ENCODE data around the gene RIMBP3C.
A peak's percentile ranks its signal among the peaks of the same experiment; 100 is the strongest.
"Not testable (repeated sequence)": the region's sequence is repeated elsewhere in the genome, so short reads cannot be mapped to it uniquely, and the experiment has no call there.

Gene RIMBP3C, protein sequence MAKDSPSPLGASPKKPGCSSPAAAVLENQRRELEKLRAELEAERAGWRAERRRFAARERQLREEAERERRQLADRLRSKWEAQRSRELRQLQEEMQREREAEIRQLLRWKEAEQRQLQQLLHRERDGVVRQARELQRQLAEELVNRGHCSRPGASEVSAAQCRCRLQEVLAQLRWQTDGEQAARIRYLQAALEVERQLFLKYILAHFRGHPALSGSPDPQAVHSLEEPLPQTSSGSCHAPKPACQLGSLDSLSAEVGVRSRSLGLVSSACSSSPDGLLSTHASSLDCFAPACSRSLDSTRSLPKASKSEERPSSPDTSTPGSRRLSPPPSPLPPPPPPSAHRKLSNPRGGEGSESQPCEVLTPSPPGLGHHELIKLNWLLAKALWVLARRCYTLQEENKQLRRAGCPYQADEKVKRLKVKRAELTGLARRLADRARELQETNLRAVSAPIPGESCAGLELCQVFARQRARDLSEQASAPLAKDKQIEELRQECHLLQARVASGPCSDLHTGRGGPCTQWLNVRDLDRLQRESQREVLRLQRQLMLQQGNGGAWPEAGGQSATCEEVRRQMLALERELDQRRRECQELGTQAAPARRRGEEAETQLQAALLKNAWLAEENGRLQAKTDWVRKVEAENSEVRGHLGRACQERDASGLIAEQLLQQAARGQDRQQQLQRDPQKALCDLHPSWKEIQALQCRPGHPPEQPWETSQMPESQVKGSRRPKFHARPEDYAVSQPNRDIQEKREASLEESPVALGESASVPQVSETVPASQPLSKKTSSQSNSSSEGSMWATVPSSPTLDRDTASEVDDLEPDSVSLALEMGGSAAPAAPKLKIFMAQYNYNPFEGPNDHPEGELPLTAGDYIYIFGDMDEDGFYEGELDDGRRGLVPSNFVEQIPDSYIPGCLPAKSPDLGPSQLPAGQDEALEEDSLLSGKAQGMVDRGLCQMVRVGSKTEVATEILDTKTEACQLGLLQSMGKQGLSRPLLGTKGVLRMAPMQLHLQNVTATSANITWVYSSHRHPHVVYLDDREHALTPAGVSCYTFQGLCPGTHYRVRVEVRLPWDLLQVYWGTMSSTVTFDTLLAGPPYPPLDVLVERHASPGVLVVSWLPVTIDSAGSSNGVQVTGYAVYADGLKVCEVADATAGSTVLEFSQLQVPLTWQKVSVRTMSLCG (N-terminal part only)

DNA sequence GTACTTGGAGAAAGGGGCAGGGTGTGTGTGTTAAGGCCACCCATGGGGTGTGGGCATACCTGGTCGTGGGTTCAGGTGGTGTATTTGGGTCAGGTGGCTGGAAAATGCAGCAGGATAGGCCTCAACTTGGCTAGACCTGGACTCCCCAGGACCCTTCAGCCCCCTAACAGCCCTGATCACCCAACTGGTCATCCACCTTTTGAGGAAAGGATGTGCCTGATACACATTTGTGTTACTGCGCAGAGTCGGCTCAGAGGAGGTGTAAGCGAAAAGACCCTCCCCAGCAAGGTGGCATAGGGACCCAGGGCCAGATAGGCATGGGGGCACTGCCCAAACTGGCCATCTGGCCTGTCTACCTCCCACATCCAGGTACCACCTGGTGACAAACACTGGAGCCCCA is at the start of gene RIMBP3C:
TSS of gene RIMBP3C (minus strand) at position 101 of the 400 bp plus-strand sequence. CDS start 485 bp downstream, outside the sequence.
- DNase-seq (ENCODE audit: low spot score): not testable (repeated sequence)

DNA sequence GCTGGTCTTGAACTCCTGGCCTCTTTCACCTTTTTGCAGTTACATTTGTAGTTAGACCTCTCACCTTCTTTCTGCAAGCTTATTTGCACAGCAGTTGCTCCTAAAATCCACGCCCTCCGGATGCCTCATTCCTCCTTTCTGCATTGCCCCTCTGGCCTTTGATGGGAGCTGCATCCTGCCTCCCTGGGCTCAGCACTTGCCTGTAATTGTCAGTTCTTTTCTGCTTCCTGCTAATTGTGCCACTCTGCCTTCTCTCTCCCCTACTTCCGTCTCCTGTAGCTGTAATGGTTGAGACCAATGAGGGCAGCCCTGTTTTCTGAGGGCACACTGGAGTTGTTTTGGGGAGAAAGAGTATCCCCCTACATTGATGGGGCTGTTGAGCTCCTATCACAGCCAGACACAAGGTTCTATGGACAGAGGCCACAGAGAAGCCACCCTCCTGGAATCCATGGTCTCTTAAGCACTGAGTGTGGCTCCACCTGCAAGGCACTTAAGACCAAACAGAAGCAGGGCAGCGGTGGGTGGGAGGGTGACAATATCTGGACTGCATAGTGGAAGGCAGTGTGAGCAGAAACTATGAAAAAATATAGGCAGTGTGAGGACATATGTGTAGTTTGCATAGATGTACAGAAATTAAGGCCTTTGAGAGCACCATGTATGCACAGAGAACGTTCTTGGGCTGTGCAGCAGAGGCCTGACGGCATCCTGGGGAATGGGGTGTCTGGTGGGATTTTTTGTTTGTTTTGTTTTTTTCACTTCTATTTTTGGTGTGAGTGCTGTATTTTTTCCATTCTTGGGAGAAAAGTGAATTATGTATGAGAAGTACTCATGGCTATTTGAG is 48.0 kb upstream of the RIMBP3C start:
- DNase-seq (ENCODE audit: low spot score): no peak

GRCh38 chr22:21598302-21598701 is 47.0 kb upstream of the RIMBP3C start:
- no peak for DNase-seq (ENCODE audit: low spot score)

GRCh38 chr22:21596356-21597135 is 45.3 kb upstream of the RIMBP3C start:
- not testable (repeated sequence) for DNase-seq (ENCODE audit: low spot score)

DNA sequence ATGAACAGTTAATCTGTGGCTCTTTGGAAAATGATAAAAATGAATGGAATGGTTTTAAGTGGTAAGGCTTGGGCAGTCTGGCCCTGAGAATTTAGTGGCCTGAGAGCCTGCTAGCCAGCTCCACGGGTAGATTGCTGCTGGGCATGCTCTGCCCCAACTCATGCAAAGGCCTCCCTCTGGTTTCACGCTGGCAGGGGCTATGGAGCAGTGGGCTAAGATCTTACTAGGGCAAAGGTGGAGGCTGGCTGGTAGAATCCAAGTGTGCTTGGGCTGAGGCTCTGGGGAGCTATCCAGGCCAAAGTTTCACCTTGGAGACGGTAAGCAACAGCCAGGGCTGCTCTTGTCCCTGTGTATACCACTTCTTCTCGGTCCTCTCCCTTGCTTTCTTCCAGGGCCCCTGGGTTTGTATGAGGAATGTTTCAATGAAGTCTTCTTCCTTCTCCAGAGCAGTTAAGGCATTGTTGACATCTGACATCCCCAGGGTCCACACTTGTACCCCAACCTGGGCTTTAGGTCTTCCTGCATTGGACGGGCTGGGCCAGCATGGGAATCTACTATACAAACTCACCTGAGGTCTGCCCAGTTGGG is 43.7 kb upstream of the RIMBP3C start:
- DNase-seq (ENCODE audit: low spot score): no peak

DNA sequence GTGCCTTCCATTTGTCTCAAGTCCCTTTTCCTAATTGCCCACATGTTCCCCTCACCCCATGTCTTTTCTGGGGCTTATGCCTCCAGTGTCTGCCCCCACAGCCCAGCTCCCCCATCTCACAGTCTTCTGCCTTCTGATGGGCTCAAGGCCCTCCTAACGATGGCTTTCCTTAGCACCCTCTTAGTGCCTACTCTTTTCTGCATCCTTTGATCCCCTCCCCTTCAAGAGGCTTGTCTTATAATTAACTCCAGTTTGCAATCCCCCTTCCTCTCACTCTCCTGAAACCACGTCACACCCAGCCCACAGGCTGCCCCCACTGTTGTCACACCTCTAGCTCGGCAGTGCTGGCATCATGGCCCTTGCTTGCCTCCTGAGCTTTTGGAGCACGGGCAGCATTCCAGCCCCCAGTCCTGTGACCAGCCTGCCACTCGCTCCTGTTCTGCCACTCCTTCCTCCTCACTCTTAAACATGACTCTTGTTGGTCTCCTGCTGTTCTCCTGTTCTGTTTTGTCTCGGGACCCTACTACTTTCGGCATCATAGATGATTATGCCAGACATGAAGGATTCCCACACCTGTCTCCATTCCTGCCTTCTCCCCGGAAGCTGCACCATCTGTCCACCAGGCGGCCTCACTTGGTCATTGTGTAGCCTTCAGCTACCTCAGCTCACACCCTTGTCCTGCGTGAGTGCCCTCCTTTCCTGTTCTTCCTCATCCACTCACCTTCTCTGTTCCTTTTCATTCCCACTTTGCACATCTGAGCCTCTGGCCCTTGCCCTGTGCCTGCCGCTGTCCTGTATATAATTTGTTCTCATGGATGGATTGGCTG is 42.4 kb upstream of the RIMBP3C start:
- no peak for DNase-seq (ENCODE audit: low spot score)

GRCh38 chr22:21592422-21592821 is 41.2 kb upstream of the RIMBP3C start:
- DNase-seq (ENCODE audit: low spot score): no peak

DNA sequence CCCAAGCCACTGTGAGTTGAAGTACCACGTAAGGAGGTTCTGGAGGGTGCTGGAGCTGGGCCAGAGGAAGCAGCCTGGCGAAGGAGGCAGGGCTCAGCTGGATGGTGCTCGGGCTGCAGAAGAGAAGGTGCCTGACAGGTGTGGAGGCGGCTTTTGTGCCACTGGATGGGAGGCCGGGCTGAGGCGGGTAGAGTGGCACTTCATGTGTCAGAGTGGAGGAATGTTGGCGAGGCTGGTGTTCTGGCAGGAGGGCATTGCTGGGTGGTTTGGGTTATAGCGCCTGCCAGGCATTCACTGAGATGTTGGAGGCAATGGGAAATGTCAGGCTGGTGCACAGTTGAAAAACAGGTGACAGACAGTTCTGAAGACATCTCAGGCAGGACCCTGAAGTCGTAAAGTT is 40.4 kb upstream of the RIMBP3C start:
- no peak for DNase-seq (ENCODE audit: low spot score)

- DNase-seq (ENCODE audit: low spot score): no peak
These were observed 39.8 kb upstream of the RIMBP3C start for GRCh38 chr22:21590809-21591641.

DNA sequence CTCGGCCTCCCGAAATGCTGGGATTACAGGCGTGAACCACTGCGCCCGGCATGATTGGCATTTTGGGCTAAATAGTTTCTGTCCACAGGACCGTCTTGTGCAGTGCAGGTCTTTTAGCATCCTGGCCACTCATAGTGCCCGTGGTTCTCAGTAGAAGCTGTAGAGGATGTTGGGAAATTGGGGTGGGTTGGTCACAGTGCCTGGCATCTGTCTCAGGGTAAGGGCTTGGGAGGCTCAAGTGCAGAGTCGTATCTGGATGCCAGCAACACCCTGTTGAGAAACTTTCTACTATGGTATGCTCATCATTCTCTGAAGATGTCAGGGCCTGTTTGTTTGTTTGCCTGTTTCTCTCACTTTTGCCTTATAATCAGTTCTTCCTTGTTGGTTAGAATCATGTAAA is 38.1 kb upstream of the RIMBP3C start:
- DNase-seq (ENCODE audit: low spot score): no peak

DNA sequence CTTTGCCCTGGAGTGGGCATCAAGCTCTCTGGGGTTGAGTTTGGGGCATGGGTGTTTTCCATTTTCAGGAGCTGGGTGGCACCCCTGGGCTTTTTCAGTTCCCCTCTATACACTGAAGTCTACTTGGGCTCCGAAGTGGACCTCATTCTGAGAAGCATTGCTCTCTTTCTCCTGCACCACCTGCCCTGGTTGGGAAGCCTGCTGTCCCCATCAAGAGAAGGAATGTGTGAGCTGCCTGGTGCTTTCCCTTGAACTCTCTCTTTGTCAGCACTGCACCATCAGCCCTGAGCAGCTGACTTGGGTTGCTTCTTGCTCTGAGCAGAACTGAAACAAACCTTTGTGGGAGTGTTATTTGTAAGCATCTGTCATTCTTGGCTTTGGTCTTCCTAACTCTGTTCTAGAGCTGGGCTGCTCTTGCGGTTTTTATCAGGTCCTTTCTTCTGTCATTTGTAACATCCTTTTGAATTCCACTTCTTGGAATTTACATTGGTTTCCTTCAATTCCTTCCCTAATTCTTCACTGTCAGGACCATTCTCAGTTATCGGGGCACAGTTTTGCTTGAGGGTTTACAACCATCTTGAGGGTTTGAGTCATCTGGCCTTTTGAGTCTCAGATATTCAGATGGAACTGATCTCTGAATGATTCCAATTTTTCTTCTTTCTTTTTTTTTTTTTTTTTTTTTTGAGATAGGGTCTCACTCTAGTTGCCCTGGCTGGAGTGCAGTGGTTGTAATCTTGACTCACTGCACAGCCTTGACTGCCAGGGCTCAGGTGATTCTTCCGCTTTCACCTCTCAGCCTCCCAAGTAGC is 36.7 kb upstream of the RIMBP3C start:
- peak; percentile 18 for DNase-seq (ENCODE audit: low spot score)

DNA sequence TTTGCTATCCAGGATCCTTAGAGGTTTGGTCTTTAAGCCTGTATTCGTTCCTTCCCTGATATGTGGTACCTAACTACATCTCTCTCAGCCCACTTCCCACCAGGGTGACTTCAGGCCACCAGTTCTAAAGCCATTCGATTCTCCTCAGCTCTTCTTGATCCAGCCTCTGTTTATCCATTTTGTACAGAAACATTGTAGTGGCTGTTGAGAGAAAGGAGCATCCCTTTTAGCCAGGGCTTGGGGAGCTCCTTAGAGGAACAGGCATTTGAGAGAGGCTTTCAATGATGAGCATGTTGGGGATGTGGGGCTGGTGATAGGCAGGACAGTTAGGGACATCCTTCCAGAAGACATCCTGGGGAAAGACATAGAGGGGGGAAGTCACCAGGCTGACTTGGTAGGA is 34.1 kb upstream of the RIMBP3C start:
- DNase-seq (ENCODE audit: low spot score): no peak

DNA sequence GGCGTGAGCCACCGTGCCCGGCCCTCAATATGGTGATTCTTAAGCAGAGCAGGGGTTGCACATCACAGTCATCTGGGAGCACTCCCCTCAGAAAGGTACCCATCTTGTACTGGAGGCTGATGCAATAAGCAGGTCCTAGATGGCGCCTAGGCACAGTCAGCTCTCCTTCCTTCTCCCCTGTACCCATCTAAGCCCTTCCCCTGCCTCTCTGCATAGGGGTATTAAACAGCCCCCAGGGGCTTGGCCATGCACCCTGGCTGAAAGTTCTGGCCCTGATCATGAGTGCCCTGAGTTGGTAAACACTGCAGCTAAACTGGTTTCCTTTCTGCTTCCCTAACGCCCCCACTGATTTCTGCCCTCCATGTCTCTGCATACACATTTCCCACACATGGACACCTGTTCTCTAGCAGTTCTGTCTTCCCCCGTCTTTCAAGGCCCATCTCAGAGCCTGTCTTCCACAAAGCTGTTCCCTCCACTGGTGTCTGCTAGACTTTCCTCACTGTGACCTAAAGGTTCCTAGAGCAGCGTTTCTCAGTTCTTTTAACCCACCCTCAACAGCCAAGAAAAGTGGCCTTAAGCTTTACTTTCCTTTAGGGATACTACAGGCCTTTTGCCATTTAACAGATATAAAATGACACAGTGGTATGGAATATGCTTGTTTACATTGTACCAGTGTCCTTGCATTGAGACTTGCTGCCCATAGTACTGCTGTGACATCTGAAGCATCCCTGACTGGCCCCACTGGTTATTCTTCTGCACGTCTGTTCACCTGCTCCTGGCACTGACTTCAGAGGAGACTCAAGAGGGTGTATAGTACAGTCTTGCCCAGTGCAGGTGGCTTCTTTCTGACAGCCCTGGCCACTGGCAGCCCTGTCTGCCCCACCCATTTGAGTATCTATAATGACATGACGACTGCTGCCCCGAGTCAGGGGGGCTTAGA is 31.8 kb upstream of the RIMBP3C start:
- DNase-seq (ENCODE audit: low spot score): no peak

DNA sequence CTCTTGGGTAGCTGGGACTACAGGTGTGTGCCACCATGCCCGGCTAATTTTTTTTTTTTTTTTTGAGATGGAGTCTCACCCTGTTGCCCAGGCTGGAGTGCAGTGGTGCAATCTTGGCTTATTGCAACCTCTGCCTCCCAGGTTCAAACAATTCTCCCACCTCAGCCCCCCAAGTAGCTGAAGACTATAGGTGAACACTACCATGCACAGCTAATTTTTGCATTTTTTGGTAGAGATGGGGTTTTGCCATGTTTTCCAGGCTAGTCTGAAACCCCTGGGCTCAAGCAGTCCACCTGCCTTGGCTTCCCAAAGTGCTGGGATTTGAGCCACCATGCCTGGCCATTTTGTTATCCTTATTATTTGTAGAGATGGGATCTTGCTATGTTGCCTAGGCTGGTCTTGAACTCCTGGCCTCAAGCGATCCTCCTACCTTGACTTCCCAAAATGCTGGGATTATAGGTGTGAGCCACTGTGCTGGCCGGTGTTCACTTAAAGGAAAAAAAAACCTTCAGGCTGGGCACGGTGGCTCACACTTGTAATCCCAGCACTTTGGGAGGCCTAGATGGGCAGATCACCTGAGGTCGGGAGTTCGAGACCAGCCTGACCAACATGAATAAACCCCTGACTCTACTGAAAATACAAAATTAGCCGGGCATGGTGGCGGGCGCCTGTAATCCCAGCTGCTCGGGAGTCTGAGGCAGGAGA is 29.9 kb upstream of the RIMBP3C start:
- not testable (repeated sequence) for DNase-seq (ENCODE audit: low spot score)

- DNase-seq (ENCODE audit: low spot score): not testable (repeated sequence)
These were observed 29.4 kb upstream of the RIMBP3C start for GRCh38 chr22:21580623-21581007.

DNA sequence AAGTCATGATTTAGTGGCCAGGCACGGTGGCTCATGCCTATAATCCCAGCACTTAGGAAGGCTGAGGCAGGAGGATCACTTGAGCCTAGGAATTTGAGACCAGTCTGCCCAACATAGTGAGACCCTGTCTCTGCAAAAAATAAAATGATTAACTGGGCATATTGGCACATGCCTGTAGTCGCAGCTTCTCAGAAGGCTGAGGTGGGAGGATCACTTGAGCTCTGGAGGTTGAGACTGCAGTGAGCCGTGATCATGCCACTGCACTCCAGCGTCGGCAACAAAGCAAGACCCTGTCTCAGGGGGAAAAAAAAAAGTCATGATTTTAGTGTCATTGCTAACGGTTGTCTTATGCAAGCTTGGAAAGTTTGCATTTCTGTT is 28.2 kb upstream of the RIMBP3C start:
- no peak for DNase-seq (ENCODE audit: low spot score)
